ENCODE results near the gene OR2F1.

The OR2F1 gene

GRCh38 chr7:143954544-143954943, at the start of gene OR2F1:
TSS of gene OR2F1 (plus strand) at chr7:143954844. CDS start at chr7:143959971, 5,127 bp downstream.
- intact Hi-C loops (cut with micrococcal nuclease) = no loop called here
- peaks cover 2% of the 10 kb centered on the region for H3K27me3 Mint-ChIP-seq
- no peak within 1 kb of the TSS for H3K4me3 Mint-ChIP-seq
- no peaks in the 10 kb centered on the region for H3K4me1 Mint-ChIP-seq (ENCODE audit: low read depth)
- no peak within 1 kb of the TSS for H3K27ac Mint-ChIP-seq
- peaks cover 2% of the 10 kb centered on the region for H3K9me3 Mint-ChIP-seq
- no peaks in the 10 kb centered on the region for H3K36me3 Mint-ChIP-seq (ENCODE audit: low read depth)

- Mint-ChIP-seq H3K27me3 (peaks cover 2% of the 10 kb centered on the region), H3K4me3 (no peak overlapping the region), H3K4me1 (ENCODE audit: low read depth) (peaks cover 10% of the 10 kb centered on the region), H3K36me3 (ENCODE audit: low read depth) (peaks cover 7% of the 10 kb centered on the region), H3K9me3 (no peaks in the 10 kb centered on the region), H3K27ac (no peak overlapping the region)
- intact Hi-C loops (cut with micrococcal nuclease) = no loop called here
Measured at GRCh38 chr7:143905509-143905908, 49.1 kb upstream of the OR2F1 start.

GRCh38 chr7:143906151-143906550, 48.5 kb upstream of the OR2F1 start:
- Mint-ChIP-seq H3K36me3 (ENCODE audit: low read depth) (peaks cover 7% of the 10 kb centered on the region), H3K4me1 (ENCODE audit: low read depth) (peaks cover 3% of the 10 kb centered on the region), H3K9me3 (no peaks in the 10 kb centered on the region), H3K27me3 (peaks cover 2% of the 10 kb centered on the region), H3K27ac (no peak overlapping the region), H3K4me3 (no peak overlapping the region)
- intact Hi-C loops (cut with micrococcal nuclease) = no loop called here

- Mint-ChIP-seq H3K4me1 (ENCODE audit: low read depth) (no peaks in the 10 kb centered on the region), H3K4me3 (no peak overlapping the region), H3K36me3 (ENCODE audit: low read depth) (no peaks in the 10 kb centered on the region), H3K27ac (no peak overlapping the region), H3K9me3 (no peaks in the 10 kb centered on the region), H3K27me3 (peaks cover 2% of the 10 kb centered on the region)
- intact Hi-C loops (cut with micrococcal nuclease) = no loop called here
Measured at GRCh38 chr7:143906895-143907294, 47.7 kb upstream of the OR2F1 start.

- no peak overlapping the region for H3K4me3 Mint-ChIP-seq
- no peaks in the 10 kb centered on the region for H3K9me3 Mint-ChIP-seq
- H3K36me3 Mint-ChIP-seq (ENCODE audit: low read depth) = no peaks in the 10 kb centered on the region
- H3K27ac Mint-ChIP-seq = no peak overlapping the region
- no peaks in the 10 kb centered on the region for H3K4me1 Mint-ChIP-seq (ENCODE audit: low read depth)
- H3K27me3 Mint-ChIP-seq = peaks cover 2% of the 10 kb centered on the region
- intact Hi-C loops (cut with micrococcal nuclease) = no loop called here
Measured at GRCh38 chr7:143908120-143908519, 46.5 kb upstream of the OR2F1 start.

GRCh38 chr7:143909863-143910262, 44.8 kb upstream of the OR2F1 start:
- Mint-ChIP-seq H3K4me1 (ENCODE audit: low read depth) (no peaks in the 10 kb centered on the region), H3K36me3 (ENCODE audit: low read depth) (no peaks in the 10 kb centered on the region), H3K4me3 (no peak overlapping the region), H3K27me3 (no peaks in the 10 kb centered on the region), H3K9me3 (no peaks in the 10 kb centered on the region), H3K27ac (no peak overlapping the region)
- intact Hi-C loops (cut with micrococcal nuclease) = no loop called here

GRCh38 chr7:143910473-143911248, 44.0 kb upstream of the OR2F1 start:
- Mint-ChIP-seq H3K4me3 (no peak overlapping the region), H3K27ac (no peak overlapping the region), H3K27me3 (no peaks in the 10 kb centered on the region), H3K36me3 (ENCODE audit: low read depth) (no peaks in the 10 kb centered on the region), H3K4me1 (ENCODE audit: low read depth) (no peaks in the 10 kb centered on the region), H3K9me3 (no peaks in the 10 kb centered on the region)
- intact Hi-C loops (cut with micrococcal nuclease) = no loop called here

- intact Hi-C loops (cut with micrococcal nuclease) = no loop called here
- no peak overlapping the region for H3K4me3 Mint-ChIP-seq
- H3K27ac Mint-ChIP-seq = no peak overlapping the region
- H3K36me3 Mint-ChIP-seq (ENCODE audit: low read depth) = no peaks in the 10 kb centered on the region
- no peaks in the 10 kb centered on the region for H3K9me3 Mint-ChIP-seq
- H3K4me1 Mint-ChIP-seq (ENCODE audit: low read depth) = no peaks in the 10 kb centered on the region
- no peaks in the 10 kb centered on the region for H3K27me3 Mint-ChIP-seq
Measured at GRCh38 chr7:143913945-143914615, 40.6 kb upstream of the OR2F1 start.

- H3K9me3 Mint-ChIP-seq = no peaks in the 10 kb centered on the region
- no peaks in the 10 kb centered on the region for H3K4me1 Mint-ChIP-seq (ENCODE audit: low read depth)
- no peaks in the 10 kb centered on the region for H3K27me3 Mint-ChIP-seq
- H3K4me3 Mint-ChIP-seq = no peak overlapping the region
- no peak overlapping the region for H3K27ac Mint-ChIP-seq
- intact Hi-C loops (cut with micrococcal nuclease) = no loop called here
- no peaks in the 10 kb centered on the region for H3K36me3 Mint-ChIP-seq (ENCODE audit: low read depth)
Measured at GRCh38 chr7:143914938-143915652, 39.5 kb upstream of the OR2F1 start.

- H3K27me3 Mint-ChIP-seq = no peaks in the 10 kb centered on the region
- no peak overlapping the region for H3K4me3 Mint-ChIP-seq
- H3K4me1 Mint-ChIP-seq (ENCODE audit: low read depth) = no peaks in the 10 kb centered on the region
- intact Hi-C loops (cut with micrococcal nuclease) = no loop called here
- no peaks in the 10 kb centered on the region for H3K36me3 Mint-ChIP-seq (ENCODE audit: low read depth)
- H3K27ac Mint-ChIP-seq = no peak overlapping the region
- no peaks in the 10 kb centered on the region for H3K9me3 Mint-ChIP-seq
Measured at GRCh38 chr7:143924851-143925250, 29.8 kb upstream of the OR2F1 start.

GRCh38 chr7:143929224-143929920, 25.3 kb upstream of the OR2F1 start:
- H3K4me1 Mint-ChIP-seq (ENCODE audit: low read depth) = no peaks in the 10 kb centered on the region
- H3K9me3 Mint-ChIP-seq = peaks cover 9% of the 10 kb centered on the region
- H3K36me3 Mint-ChIP-seq (ENCODE audit: low read depth) = no peaks in the 10 kb centered on the region
- no peak overlapping the region for H3K27ac Mint-ChIP-seq
- intact Hi-C loops (cut with micrococcal nuclease) = no loop called here
- no peaks in the 10 kb centered on the region for H3K27me3 Mint-ChIP-seq
- H3K4me3 Mint-ChIP-seq = no peak overlapping the region

- H3K27ac Mint-ChIP-seq = no peak overlapping the region
- no peak overlapping the region for H3K4me3 Mint-ChIP-seq
- no peaks in the 10 kb centered on the region for H3K27me3 Mint-ChIP-seq
- H3K9me3 Mint-ChIP-seq = peaks cover 18% of the 10 kb centered on the region
- no peaks in the 10 kb centered on the region for H3K36me3 Mint-ChIP-seq (ENCODE audit: low read depth)
- no peaks in the 10 kb centered on the region for H3K4me1 Mint-ChIP-seq (ENCODE audit: low read depth)
- intact Hi-C loops (cut with micrococcal nuclease) = no loop called here
Measured at GRCh38 chr7:143931739-143932138, 22.9 kb upstream of the OR2F1 start.

- H3K36me3 Mint-ChIP-seq (ENCODE audit: low read depth) = no peaks in the 10 kb centered on the region
- no peak within 1 kb of the TSS for H3K4me3 Mint-ChIP-seq
- no peaks in the 10 kb centered on the region for H3K27me3 Mint-ChIP-seq
- H3K4me1 Mint-ChIP-seq (ENCODE audit: low read depth) = no peaks in the 10 kb centered on the region
- intact Hi-C loops (cut with micrococcal nuclease) = no loop called here
- no peak within 1 kb of the TSS for H3K27ac Mint-ChIP-seq
- H3K9me3 Mint-ChIP-seq = peaks cover 18% of the 10 kb centered on the region
Measured at GRCh38 chr7:143934526-143935325, 19.9 kb upstream of the OR2F1 start, which contains the start of gene OR2F2. TSS of gene OR2F2 (plus strand) at chr7:143935233. CDS start at chr7:143935233, 0 bp downstream.

Data from dendritic cell treated with granulocyte-macrophage colony-stimulating factor and Interleukin-4, amounts not matched to agents 40 ng/mL and 50 ng/mL, for 4 days (primary cell).